GM21825 (cell line): ENCODE data around the gene AKT2.
"Not testable (repeated sequence)": the region's sequence is repeated elsewhere in the genome, so short reads cannot be mapped to it uniquely, and the experiment has no call there.

Source experiments
- ATAC-seq: cut with Tn5 transposase; IDR thresholded peaks from one replicate; pipeline ENCODE4 v1.9.1; 2021; ENCODE audit warnings: mild to moderate bottlenecking, moderate library complexity; ENCODE audit not compliant: unreplicated experiment

Gene AKT2

DNA sequence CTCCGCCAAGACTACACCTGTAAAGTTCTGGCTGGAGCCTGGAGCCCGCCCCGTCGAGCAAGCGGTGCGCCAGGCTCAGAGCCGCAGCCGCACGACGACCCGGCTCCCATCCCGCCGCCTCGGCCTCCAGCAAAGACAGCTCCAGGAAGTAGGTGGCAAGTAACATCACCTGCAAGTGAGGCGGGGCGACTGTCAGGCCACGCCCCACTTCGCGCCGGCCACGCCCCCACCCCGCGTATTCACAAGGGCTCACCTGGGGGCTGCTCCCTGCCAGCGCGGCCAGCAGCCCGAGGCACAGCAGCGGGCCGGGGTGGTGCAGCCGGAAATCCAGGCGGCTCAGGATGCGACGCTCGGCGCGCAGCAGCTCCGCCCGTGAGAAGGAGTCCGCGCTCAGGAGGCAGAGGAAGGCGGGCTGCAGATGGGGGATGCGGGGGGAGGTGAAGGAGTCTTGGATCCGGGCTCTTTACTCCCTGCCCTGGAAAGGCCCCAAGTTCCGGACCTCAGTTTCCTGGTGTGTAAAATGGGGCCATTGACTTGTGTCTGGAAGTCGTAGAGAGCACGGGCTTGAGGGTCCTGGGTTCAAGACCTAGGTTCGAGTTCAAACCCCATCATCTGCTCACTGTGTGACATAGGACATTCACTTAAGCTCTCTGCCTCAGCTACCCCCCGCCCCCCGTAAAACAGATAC, 61.9 kb downstream of the AKT2 start:
- ATAC-seq = no peak

GRCh38 chr19:40221858-40222619, 63.1 kb downstream of the AKT2 start:
- ATAC-seq = no peak

DNA sequence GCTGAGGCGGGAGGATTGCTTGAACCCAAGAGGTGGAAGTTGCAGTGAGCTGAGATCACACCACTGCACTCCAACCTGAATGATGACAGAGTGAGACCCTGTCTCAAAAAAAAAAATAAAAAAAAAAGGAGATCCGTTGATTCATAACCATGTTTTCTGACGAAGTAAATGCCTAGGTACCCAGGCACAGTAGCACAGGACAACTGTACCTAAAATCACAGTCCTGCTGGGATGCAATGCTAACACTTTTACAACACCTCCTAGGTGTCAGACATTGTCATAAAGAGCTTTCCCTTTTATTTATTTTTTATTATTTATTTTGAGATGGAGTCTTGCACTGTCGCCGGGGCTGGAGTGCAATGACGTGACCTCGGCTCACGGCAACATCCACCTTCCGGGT, 64.5 kb downstream of the AKT2 start:
- no peak for ATAC-seq

DNA sequence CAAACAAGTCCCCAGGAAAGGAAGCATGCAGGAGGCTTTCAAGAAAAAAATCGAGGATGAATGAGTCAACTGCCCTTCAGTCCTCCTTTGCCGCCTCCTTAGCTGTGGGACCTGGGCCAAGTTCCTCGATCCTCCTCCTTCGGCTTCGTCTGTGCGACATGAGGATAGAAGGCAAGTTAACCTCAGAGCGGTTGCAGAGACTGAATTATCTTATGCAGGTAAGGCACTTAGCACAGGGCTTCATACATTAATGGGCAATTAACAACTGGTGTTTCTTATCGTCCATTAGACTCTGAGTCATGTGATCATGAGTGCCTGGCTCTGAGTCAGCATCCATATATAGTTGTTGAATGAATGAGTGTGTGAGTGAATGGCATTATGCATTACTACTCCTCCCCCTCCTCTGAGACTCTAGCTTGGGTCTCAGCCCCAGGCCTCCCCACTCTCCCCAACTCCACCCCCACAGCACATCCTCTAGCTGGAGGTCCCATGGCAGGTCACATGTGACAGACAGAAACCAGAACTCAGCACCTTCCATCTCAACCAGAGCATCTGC, 65.3 kb downstream of the AKT2 start:
- no peak for ATAC-seq

DNA sequence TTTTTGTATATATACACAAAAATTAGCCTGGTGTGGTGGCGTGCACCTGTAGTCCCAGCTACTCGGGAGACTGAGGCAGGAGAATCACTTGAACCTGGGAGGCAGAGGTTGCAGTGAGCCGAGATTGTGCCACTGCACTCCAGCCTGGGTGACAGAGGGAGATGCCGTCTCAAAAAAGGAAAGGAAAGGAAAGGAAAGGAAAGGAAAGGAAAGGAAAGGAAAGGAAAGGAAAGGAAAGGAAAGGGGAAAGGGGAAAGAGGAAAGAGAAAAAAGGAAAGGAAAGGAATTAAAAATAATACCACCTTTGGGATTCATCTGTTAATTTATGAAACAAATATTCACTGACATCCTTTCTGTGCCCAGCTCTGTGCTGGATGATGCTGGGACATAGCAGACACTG, 66.1 kb downstream of the AKT2 start:
- ATAC-seq = not testable (repeated sequence)

DNA sequence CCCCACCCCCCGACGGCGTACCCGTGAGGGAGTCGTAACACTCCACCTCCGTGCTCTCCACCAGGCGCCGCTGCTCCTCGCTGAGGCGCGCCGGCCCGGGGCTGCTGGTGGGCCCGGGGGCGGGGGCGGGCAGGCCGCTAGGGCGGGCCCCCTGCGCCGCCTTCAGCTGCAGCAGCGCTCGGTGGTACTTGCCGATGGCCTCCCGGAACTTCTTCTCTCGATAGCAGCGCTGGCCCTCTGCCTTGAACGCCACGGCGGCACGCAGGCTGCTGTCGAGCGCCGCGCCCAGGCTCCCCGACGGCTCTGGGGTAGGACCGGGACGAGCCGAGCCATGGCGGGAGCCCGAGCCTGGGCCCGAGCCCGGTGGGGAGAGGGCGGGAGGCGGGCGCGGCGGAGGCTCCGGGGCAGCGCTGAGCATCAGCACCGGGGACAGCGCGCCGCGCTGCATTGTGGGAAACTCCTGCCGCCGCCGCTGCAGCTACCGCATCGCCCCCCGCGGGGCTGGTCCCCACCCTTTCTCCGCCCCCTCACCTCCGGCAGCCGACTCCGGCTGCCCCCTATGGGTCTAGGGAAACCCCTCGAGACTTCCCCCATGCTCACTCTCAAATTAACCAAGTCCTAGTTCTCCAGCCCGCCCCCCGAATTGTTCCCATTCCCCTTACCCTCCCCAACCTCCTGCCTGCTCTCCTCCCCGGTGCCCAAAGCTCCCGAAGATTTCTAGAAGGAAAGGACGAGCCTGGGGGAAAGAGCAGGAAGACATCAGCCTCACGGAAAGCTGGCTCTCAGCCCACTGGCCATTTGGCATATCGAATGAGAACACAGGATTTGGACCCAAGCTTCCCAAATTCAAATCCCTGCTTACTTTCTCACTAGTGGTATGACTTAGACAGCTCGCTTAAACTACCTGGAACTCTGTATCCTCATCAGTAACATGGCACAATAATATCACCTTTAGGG, 66.9 kb downstream of the AKT2 start, which contains the start of gene TTC9B:
Gene TTC9B (minus strand): TSS at position 451 of the 957 bp plus-strand sequence. CDS start 3 bp downstream, at position 448.
- no peak for ATAC-seq

DNA sequence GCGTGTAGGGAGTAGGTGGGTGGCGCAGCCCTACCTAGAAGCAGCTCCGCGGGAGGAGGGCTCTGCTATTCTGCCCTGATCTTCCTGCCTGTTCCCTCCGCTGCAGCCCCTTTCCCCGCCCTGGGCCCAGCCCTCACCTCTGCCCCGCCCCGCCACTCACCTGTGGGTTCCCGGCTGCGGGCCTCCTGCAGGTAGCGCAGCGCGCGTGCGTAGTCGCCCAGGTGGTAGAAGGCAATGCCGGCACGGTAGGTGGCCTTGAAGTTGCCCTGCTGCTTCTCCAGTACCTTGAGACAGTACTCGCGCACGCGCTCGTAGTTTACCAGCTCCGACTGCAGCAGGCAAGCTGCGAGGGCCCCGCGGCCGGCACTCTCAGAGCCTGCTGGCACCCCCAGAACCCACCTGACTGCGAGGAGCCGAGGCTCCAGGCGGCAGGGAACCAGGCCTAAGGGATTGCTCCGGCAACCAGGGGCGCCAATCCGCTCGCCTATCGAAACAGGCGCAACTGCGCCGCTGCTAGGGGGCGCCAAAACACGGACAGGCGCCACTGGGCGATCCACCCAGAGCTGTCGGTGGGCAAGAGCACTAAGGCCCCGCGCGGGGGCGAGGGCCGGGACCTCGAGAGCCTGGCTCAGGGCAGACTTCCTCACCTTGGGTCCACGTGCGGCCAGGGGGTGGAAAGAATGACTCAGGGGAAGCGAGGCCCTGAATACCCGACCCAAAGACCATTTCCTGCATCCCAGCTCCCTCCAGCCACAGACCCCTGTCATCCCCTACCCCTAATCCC, 67.9 kb downstream of the AKT2 start:
- ATAC-seq = no peak

DNA sequence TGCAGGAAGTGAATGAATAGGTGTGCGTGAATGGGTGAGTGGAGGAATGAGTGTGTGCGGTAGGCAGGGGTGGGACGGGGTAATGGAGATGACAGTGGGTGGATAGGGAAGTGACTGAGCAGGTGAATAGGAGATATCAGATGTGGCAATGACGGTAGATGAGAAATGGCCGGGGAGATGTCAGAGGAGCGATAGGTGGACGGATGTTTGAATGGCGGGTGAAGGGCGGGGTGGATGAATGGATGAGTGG, 68.4 kb downstream of the AKT2 start:
- ATAC-seq = no peak

GRCh38 chr19:40216013-40216776, 69.0 kb downstream of the AKT2 start:
- no peak for ATAC-seq

GRCh38 chr19:40214936-40215335, 70.2 kb downstream of the AKT2 start:
- no peak for ATAC-seq

DNA sequence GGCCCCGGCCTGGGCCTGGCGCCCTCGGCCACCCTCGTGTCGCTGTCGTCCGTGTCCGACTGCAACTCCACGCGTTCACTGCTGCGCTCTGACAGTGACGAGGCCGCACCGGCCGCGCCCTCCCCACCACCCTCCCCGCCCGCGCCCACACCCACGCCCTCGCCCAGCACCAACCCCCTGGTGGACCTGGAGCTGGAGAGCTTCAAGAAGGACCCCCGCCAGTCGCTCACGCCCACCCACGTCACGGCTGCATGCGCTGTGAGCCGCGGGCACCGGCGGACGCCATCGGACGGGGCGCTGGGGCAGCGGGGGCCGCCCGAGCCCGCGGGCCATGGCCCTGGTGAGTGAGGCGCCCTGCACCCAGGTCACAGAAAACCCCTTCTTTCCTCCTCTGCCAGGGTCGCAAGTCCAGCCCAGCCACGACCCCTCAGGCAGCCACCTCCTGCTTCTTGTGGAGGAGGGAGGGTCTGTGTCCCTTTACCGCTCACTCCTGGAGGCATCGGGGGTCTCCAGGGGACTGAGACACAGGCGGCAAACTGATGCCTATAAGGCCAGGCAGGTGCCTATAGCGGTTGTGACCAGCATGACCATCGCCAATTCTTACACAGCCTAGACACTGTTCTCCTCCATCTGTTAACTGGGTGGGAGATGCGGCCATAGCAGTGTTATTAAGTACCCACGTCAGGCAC, 71.1 kb downstream of the AKT2 start:
- no peak for ATAC-seq

DNA sequence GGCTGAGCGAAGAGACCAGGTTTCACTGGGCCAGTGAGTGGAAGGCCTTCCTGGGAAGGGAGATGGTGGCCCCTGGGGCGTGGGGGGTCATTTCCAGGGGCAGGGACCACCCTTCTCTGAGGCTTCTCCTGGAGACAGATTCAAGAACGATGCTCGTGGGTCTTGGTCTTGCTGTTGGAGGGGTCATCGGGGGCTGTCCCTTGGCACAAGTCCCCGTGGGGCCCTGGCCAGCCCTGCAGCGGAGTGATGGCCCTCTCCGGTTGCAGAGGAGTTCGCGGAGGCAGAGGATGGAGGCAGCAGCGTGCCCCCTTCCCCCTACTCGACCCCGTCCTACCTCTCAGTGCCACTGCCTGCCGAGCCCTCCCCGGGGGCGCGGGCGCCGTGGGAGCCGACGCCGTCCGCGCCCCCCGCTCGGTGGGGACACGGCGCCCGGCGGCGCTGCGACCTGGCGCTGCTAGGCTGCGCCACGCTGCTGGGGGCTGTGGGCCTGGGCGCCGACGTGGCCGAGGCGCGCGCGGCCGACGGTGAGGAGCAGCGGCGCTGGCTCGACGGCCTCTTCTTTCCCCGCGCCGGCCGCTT, 71.8 kb downstream of the AKT2 start:
- ATAC-seq = no peak

GRCh38 chr19:40210889-40211288, 74.3 kb downstream of the AKT2 start:
- no peak for ATAC-seq

DNA sequence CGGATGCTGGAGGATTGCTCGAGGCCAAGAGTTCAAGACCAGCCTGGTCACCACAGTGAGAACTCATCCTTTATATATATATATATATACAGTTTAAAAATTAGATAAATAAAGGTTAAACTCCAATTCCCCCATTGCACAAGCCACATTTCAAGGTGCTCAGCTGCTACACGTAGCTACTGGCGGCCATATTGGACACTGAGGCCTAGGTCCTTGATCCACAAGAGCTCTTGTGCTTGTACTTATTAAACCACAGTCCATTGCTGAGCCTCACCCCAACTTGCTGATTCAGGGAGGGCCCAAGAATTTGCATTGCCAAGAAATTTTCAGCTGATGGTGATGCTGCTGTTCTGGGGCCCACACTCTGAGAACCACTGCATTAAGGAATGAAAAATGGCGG, 76.5 kb downstream of the AKT2 start:
- ATAC-seq = no peak

DNA sequence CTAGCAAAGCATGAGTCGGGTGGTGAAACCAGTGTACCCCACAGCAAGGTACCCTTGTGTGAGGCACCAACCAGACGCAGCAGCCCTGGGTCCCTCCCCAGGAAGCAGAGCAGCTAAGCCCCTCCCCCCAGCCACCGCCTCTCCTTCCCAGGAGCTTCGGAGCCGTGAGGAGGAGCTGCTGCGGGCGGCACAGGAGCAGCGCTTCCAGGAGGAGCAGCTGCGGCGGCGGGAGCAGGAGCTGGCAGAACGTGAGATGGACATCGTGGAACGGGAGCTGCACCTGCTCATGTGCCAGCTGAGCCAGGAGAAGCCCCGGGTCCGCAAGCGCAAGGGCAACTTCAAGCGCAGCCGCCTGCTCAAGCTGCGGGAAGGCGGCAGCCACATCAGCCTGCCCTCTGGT, 79.4 kb downstream of the AKT2 start:
- ATAC-seq = no peak

GRCh38 chr19:40204381-40204780, 80.8 kb downstream of the AKT2 start:
- ATAC-seq = no peak

DNA sequence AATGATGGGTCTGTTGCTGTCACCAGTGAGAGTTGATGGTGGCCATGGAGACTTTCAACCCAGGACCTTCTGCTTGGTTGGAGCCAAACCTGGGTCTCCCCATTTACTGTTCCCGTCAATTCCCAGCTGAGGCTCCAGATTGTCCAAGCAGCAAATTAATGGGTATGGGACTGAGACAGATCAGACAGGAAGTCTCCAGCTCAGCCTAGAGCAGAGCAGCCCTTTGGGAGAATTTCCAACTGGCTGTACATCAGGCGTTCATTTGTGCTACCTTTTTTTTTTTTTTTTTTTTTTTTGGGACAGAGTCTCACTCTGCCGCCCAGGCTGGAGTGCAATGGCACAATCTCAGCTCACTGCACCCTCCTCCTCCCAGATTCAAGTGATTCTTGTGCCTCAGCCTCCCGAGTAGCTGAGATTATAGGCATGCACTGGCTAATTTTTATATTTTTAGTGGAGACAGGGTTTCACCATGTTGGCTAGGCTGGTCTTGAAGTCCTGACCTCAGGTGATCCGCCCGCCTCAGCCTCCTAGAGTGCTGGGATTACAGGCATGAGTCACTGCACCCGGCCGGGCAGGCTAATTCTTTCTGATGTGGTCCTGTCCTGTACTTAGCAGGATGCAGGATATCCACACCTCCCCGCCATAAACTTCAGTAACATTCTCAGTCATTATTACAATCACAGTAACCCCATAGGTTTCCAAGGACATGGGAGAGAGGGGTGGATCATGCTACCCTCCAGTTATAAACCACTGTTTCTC, 84.6 kb downstream of the AKT2 start:
- ATAC-seq = no peak
